Psoas muscle (tissue), 8 donors: ENCODE measurements around the gene PSME3. TPM values are rescaled to one million over a fixed set of nuclear protein-coding genes. Genes with fewer than 3 reads are reported as not detected.

Source experiments
- ATAC-seq, 4 donors: fragments of 200-7000 bp; cut with Tn5 transposase; one replicate each; pipeline ENCODE4 v1.9.1; 2020; ENCODE audit warnings: moderate library complexity in 3 of 4, mild to moderate bottlenecking in 2 of 4
- DNase-seq, 2 donors: peaks; one replicate each; pipeline ENCODE4 v3.0.0-alpha.2; 2020
- H3K27ac ChIP-seq: fragments of 200-600 bp; one replicate; pipeline ENCODE4 v1.8.0; 2022
- H3K27me3 ChIP-seq, 3 donors: fragments of 200-600 bp in 1 of 3; one replicate each; pipeline versions ENCODE4 v1.6.1 to v1.8.0; 2013 to 2022; ENCODE audit warnings: low read length in 2 of 3, mild to moderate bottlenecking in 2 of 3, moderate library complexity in 1 of 3; ENCODE audit not compliant: insufficient read depth in 3 of 3
- H3K36me3 ChIP-seq, 2 donors: fragments of 200-600 bp in 1 of 2; one replicate each; pipeline versions ENCODE4 v1.6.1 to v1.8.0; 2013 to 2022; ENCODE audit warnings: low read depth in 1 of 2, mild to moderate bottlenecking in 1 of 2, moderate library complexity in 1 of 2; ENCODE audit not compliant: insufficient read depth in 1 of 2
- H3K4me1 ChIP-seq: fragments of 200-600 bp; one replicate; pipeline ENCODE4 v1.8.0; 2022
- H3K4me3 ChIP-seq: fragments of 200-600 bp; one replicate; pipeline ENCODE4 v1.8.0; 2022; ENCODE audit warnings: mild to moderate bottlenecking
- H3K9me3 ChIP-seq: fragments of 200-600 bp; one replicate; pipeline ENCODE4 v1.8.0; 2022
- WGBS, 3 donors: extraction: QIAGEN DNeasy Blood & Tissue Kit; methylation state at CpG; one replicate each; pipeline versions ENCODE4 v1.1.6 to v1.1.7; 2013; 5-methylcytosine and 5-hydroxymethylcytosine counted together
- intact Hi-C, 2 donors: fragments of 100-400 bp; cut with DNase I; formaldehyde crosslinking; loops; one replicate each; pipeline versions ENCODE4 v1.11.0 to v1.14.2; 2022
- polyA plus RNA-seq, 3 donors: library from polyadenylated mRNA; stranded (reverse); fragments of 200-250 nt; gene quantifications; one replicate each; pipeline ENCODE4 v1.2.3, GENCODE V29; 2013
- total RNA-seq, 4 donors: library from RNA; stranded (reverse); fragmentation: NEBNext Ultra II Directional in 2 of 4; extraction: Animal tissue kit (Norgen Biotek cat#: 25700) in 2 of 4; gene quantifications; one replicate each; pipeline versions ENCODE4 v1.2.1 to v1.2.4, GENCODE V29; 2021 to 2023
- TF ChIP-seq, protein P1 (sequence below): fragments of 200-600 bp; IDR thresholded peaks from one replicate; pipeline ENCODE4 v1.8.0; 2022; ENCODE audit warnings: antibody characterized with exemption
- donor health status: healthy with polysubstance abuse.
- donor health status: DM: no; HTN: no; CAD: no; lungs with moderate emphysema.
- donor health status: Bipolar disorder and iron deficiency.
- donor health status: healthy.
- donor health status: DM: yes; HTN: yes; CAD: no.
- donor health status: DM: no; HTN: no; CAD: no.
- donor health status: DM: no; HTN: no; CAD: no.
- donor health status: DM: yes; HTN: yes; CAD: no.

Gene PSME3
- total and polyA plus RNA-seq, 7 donors = 61.7 to 239 (median 104) TPM

DNA sequence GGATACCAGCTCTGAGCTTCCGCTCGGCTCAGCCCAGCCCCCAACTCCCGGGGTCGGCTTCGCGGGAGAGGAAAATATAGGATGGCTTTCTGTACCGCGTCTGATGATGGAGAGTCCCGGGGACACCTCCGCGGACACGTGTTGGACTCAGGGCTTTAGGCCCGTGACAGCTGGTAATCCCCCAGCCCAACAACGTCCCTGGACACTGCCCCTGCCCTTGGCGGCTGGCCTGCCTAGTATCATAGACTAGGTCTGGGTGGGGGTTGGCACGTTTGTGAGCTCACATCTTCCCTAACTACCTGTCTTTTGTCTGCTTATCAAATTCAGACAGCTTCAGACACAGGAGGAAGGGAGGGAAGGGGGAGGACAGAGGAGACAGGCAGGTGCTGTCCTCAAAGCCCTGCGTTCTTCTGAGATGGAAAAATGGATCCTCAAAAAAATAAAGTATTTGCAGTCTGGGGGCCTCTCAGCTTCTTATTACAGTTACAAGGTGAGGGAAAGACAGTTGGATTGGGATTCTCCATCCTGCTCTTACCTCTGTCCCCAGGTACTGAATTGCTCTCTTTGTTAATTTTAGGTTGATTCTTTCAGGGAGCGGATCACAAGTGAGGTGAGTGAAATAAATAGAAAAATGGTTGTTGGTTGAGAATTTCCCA is 698 bp downstream of the PSME3 start:
- DNase-seq (no peak), ATAC-seq (peak; percentile 10 to 29 (median 18))
- WGBS, 3 donors = 5 to 6% (median 6%) methylated on average over 18 of the region's 18 CpGs
- Histone ChIP-seq H3K4me1 (peaks cover 22% of the 10 kb centered on the region), H3K27ac (peak overlapping the region; percentile 97), H3K4me3 (peak overlapping the region; percentile 97), H3K36me3 (peaks cover 8 to 43% of the 10 kb centered on the region in 2 donors), H3K9me3 (no peaks in the 10 kb centered on the region), H3K27me3 (no peaks in the 10 kb centered on the region)
- intact Hi-C loops = no loop called here
- TF ChIP-seq, protein P1, sequence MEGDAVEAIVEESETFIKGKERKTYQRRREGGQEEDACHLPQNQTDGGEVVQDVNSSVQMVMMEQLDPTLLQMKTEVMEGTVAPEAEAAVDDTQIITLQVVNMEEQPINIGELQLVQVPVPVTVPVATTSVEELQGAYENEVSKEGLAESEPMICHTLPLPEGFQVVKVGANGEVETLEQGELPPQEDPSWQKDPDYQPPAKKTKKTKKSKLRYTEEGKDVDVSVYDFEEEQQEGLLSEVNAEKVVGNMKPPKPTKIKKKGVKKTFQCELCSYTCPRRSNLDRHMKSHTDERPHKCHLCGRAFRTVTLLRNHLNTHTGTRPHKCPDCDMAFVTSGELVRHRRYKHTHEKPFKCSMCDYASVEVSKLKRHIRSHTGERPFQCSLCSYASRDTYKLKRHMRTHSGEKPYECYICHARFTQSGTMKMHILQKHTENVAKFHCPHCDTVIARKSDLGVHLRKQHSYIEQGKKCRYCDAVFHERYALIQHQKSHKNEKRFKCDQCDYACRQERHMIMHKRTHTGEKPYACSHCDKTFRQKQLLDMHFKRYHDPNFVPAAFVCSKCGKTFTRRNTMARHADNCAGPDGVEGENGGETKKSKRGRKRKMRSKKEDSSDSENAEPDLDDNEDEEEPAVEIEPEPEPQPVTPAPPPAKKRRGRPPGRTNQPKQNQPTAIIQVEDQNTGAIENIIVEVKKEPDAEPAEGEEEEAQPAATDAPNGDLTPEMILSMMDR = no peak

DNA sequence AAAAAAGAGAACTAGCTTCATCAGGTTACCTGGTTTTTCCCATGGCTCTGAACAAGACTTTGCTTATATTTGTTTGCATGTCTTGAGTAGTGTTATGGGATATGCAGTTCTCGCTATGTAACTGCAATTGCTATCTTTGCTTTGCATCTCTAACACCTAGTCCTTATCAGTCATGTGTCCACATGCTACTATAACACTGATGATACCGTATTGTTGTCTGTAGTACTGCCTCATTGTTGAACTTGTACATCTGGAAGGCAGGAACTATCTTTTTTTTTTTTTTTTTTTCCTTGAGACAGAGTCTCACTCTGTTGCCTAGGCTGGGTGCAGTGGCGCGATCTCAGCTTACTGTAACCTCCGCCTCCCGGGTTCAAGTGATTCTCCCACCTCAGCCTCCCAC is 2.5 kb downstream of the PSME3 start:
- Histone ChIP-seq H3K4me1 (peaks cover 22% of the 10 kb centered on the region), H3K27me3 (no peaks in the 10 kb centered on the region), H3K9me3 (no peaks in the 10 kb centered on the region), H3K27ac (no peak overlapping the region), H3K36me3 (peaks cover 8 to 62% of the 10 kb centered on the region in 2 donors), H3K4me3 (no peak overlapping the region)
- no peak for DNase-seq
- intact Hi-C loops = no loop called here
- ATAC-seq = no peak
- WGBS, 3 donors = 96 to 98% (median 97%) methylated on average over 6 of the region's 6 CpGs
- TF ChIP-seq, protein P1 = no peak

DNA sequence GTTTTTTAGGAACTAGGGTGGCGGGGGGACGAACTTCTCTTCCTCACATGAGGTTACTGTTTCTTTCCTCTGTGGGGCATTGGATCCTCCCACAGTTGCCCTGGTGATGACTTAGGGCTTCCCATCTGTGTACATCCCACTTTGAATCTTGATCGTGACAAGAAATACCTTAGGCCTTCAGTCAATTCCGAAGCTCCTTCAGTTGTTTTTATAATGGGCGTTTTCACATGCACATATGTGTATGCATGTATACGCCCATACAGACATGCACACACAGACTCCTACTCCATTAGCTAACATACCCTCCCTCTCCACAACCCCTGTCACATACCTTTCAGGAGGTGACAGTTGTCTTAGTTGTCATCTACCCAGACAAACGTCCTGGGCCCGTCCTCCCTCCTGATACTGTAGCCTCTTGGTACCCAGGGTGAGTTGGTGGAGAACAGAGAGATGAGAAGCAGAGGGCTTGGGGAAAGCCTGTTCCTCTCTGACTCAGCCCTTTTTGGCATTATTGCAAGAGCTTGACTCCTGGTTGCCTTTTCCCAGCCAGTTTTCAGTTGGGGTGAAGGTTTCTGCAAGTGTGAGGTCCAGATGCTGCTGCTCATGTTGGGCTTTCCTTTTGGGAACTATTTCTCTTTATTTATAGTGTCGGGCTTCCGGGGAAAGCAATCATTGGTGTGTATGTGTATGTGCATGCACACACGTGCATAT is 8.9 kb downstream of the PSME3 start:
- WGBS, 3 donors = 76 to 79% (median 77%) methylated on average over 11 of the region's 11 CpGs

DNA sequence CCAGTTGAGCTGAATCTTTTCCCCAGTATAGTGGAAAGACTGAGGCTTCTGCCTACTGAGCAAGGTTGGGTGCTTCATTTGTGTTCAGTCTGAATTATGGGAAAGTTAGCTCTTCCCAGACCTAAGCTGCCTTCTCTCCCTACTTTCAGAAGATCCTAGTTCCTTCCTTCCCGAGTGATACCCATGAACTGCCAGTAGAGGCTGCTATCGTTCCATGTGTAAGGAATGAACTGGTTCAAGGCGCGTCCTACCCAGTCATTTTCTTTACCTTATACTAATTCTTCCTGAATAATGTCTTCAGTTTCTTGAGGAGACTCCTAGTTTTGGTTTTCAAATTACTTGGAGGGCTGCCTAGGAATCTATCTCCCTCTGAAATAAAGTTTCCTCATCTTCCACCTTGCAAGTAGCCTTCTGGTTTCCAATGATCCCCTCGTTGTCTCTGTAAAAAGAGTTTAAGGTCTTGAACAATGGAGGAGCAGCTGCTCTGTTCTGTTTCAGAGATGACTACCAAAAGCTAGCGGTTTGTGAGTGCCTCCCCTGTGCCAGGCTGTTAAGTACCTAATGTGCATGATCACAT is 10.2 kb downstream of the PSME3 start:
- H3K36me3 ChIP-seq = peaks cover 15 to 75% of the 10 kb centered on the region in 2 donors
- intact Hi-C loops = loop anchor here (1.0 to 5.0 kb wide), 2 partner anchors 89 to 94 kb away; no protein-coding TSS in a partner anchor

More for the DNA sequence above, 8.9 kb downstream of the PSME3 start:
- intact Hi-C loops = loop anchor here in 1 of 2 donors (5.0 kb wide), 1 partner anchor 90 kb away; no protein-coding TSS in a partner anchor
- TF ChIP-seq, protein P1 = no peak
- ATAC-seq = no peak
- H3K27ac ChIP-seq = no peak overlapping the region
- H3K4me1 ChIP-seq = no peaks in the 10 kb centered on the region
- no peak for DNase-seq
- no peaks in the 10 kb centered on the region for H3K9me3 ChIP-seq
- H3K4me3 ChIP-seq = no peak overlapping the region
- peaks cover 23 to 88% of the 10 kb centered on the region in 2 donors for H3K36me3 ChIP-seq
- no peaks in the 10 kb centered on the region for H3K27me3 ChIP-seq

More for the DNA sequence above, 10.2 kb downstream of the PSME3 start:
- Histone ChIP-seq H3K27me3 (no peaks in the 10 kb centered on the region), H3K9me3 (no peaks in the 10 kb centered on the region), H3K4me1 (no peaks in the 10 kb centered on the region), H3K4me3 (no peak overlapping the region), H3K27ac (no peak overlapping the region)
- ATAC-seq (peak; percentile 50 to 85 (median 74)), DNase-seq (no peak)
- WGBS, 3 donors = 27 to 39% (median 32%) methylated on average over 6 of the region's 6 CpGs
- TF ChIP-seq, protein P1 = peak; percentile 93
